IMR-90 (cell line): ENCODE data around the gene SESN3. TPM values are rescaled to one million over a fixed set of nuclear protein-coding genes. Genes with fewer than 3 reads are reported as not detected.

ENCODE experiments used
- ATAC-seq: fragments of 200-7000 bp; cut with Tn5 transposase; 2 replicates; pipeline ENCODE4 v1.9.1; 2020; ENCODE audit warnings: low read depth, mild to moderate bottlenecking, moderate library complexity
- BruUV-seq: library from RNA; stranded (reverse); fragments of 400-500 nt; replicated peaks from 2 replicates; lab custom pipeline; 2021; lab: Mats Ljungman, UMichigan
- CTCF ChIA-PET: fragments of 300-600 bp; formaldehyde crosslinking; extraction: SDS; loops from one replicate; lab custom pipeline; 2021; ENCODE audit warnings: antibody characterized with exemption; lab: Yijun Ruan, JAX
- POLR2A ChIA-PET: fragments of 300-600 bp; sonication (Branson Sonifier 250); formaldehyde crosslinking; loops from one replicate; lab custom pipeline; 2022; ENCODE audit warnings: antibody characterized with exemption; ENCODE audit not compliant: unreplicated experiment; lab: Charles Lee
- DNase-seq: peaks from one replicate; pipeline ENCODE4 v3.0.0; 2013
- H2AFZ ChIP-seq: replicated peaks from 2 replicates; pipeline ENCODE3; 2013; ENCODE audit warnings: low read length, mild to moderate bottlenecking; ENCODE audit not compliant: poor library complexity
- H2AK5ac ChIP-seq: 2 replicates; pipeline ENCODE4 v1.6.1; 2013; ENCODE audit warnings: low read depth, low read length, inconsistent platforms
- H2AK9ac ChIP-seq: replicated peaks from 2 replicates; pipeline ENCODE3; 2013; ENCODE audit warnings: mild to moderate bottlenecking, low read depth, low read length, moderate library complexity; ENCODE audit not compliant: poor library complexity
- H2BK120ac ChIP-seq: 2 replicates; pipeline ENCODE4 v1.6.1; 2013; ENCODE audit warnings: low read depth, low read length, inconsistent platforms
- H2BK15ac ChIP-seq: 3 replicates; pipeline ENCODE4 v1.6.1; 2013; ENCODE audit warnings: low read depth, low read length, inconsistent platforms
- H2BK20ac ChIP-seq: 2 replicates; pipeline ENCODE4 v1.6.1; 2013; ENCODE audit warnings: low read depth, mild to moderate bottlenecking, inconsistent platforms, low read length, moderate library complexity
- H2BK5ac ChIP-seq: 2 replicates; pipeline ENCODE4 v1.6.1; 2013; ENCODE audit warnings: mild to moderate bottlenecking, low read depth, low read length, inconsistent platforms; ENCODE audit not compliant: poor library complexity, severe bottlenecking
- H3K14ac ChIP-seq: replicated peaks from 2 replicates; pipeline ENCODE4 v1.6.1; 2013; ENCODE audit warnings: low read depth, low read length, inconsistent platforms
- H3K18ac ChIP-seq: 2 replicates; pipeline ENCODE4 v1.6.1; 2013; ENCODE audit warnings: low read depth, low read length, control low read depth
- H3K23ac ChIP-seq: 2 replicates; pipeline ENCODE4 v1.6.1; 2013; ENCODE audit warnings: low read depth, low read length, inconsistent platforms
- H3K27ac ChIP-seq: 2 replicates; pipeline ENCODE4 v1.5.1; 2013; ENCODE audit warnings: mild to moderate bottlenecking, control low read depth, low read length; ENCODE audit not compliant: insufficient read depth
- H3K27me3 ChIP-seq: 2 replicates; pipeline ENCODE4 v1.6.1; 2013; ENCODE audit warnings: low read length; ENCODE audit not compliant: control insufficient read depth, insufficient read depth
- H3K36me3 ChIP-seq: 2 replicates; pipeline ENCODE4 v1.6.1; 2013; ENCODE audit warnings: low read length, mixed read lengths; ENCODE audit not compliant: control insufficient read depth, insufficient read depth
- H3K4ac ChIP-seq: 2 replicates; pipeline ENCODE4 v1.6.1; 2013; ENCODE audit warnings: low read depth, low read length, inconsistent platforms
- H3K4me1 ChIP-seq: 2 replicates; pipeline ENCODE4 v1.6.1; 2013; ENCODE audit warnings: low read length, mixed read lengths; ENCODE audit not compliant: control insufficient read depth, insufficient read depth
- H3K4me2 ChIP-seq: 2 replicates; pipeline ENCODE4 v1.6.1; 2013; ENCODE audit warnings: low read depth, mild to moderate bottlenecking, control low read depth, low read length, moderate library complexity
- H3K4me3 ChIP-seq: 2 replicates; pipeline ENCODE4 v1.5.1; 2013; ENCODE audit warnings: low read depth, mild to moderate bottlenecking, control low read depth, low read length, moderate library complexity; ENCODE audit not compliant: insufficient read depth
- H3K56ac ChIP-seq: 2 replicates; pipeline ENCODE4 v1.6.1; 2013; ENCODE audit warnings: low read length, inconsistent platforms; ENCODE audit not compliant: insufficient read depth; ENCODE audit errors: extremely low read depth
- H3K79me1 ChIP-seq, 2 experiments: 2 replicates each; pipeline ENCODE4 v1.6.1; 2013; ENCODE audit warnings: low read length in 2 of 2, inconsistent platforms in 1 of 2, low read depth in 1 of 2
- H3K9ac ChIP-seq: 2 replicates; pipeline ENCODE4 v1.6.1; 2013; ENCODE audit warnings: low read depth, low read length, control low read depth
- H3K9me1 ChIP-seq: 2 replicates; pipeline ENCODE4 v1.6.1; 2013; ENCODE audit warnings: low read length, inconsistent platforms; ENCODE audit not compliant: insufficient read depth
- H3K9me3 ChIP-seq: 2 replicates; pipeline ENCODE4 v1.6.1; 2013; ENCODE audit warnings: low read length; ENCODE audit not compliant: control insufficient read depth, insufficient read depth
- H4K20me1 ChIP-seq: 2 replicates; pipeline ENCODE4 v1.6.1; 2013; ENCODE audit warnings: low read length, inconsistent platforms; ENCODE audit not compliant: insufficient read depth
- H4K5ac ChIP-seq: 2 replicates; pipeline ENCODE4 v1.6.1; 2013; ENCODE audit warnings: mild to moderate bottlenecking, low read depth, low read length, control low read depth
- H4K8ac ChIP-seq, 2 experiments: 2 replicates each; pipeline ENCODE4 v1.6.1; 2013; ENCODE audit warnings: low read depth in 2 of 2, low read length in 2 of 2, control low read depth in 1 of 2, inconsistent platforms in 1 of 2
- H4K91ac ChIP-seq: 2 replicates; pipeline ENCODE4 v1.6.1; 2013; ENCODE audit warnings: low read depth, low read length, inconsistent platforms; ENCODE audit not compliant: insufficient read depth
- BHLHE40 ChIP-seq: fragments of 150-350 bp; IDR thresholded peaks from 2 replicates; pipeline ENCODE4 v1.6.1; 2016; ENCODE audit warnings: mild to moderate bottlenecking, low read depth, low read length
- CEBPB ChIP-seq: IDR thresholded peaks from 2 replicates; pipeline ENCODE4 v1.6.1; 2012; ENCODE audit warnings: low read depth, low read length, improper control_type of control experiment
- CTCF ChIP-seq: conservative IDR thresholded peaks from 2 replicates; pipeline ENCODE4 v1.5.1; 2012; ENCODE audit warnings: mild to moderate bottlenecking, low read depth, low read length, improper control_type of control experiment
- ELK1 ChIP-seq: fragments of 150-350 bp; IDR thresholded peaks from 2 replicates; pipeline ENCODE4 v1.6.1; 2016; ENCODE audit warnings: low read depth, mild to moderate bottlenecking, low read length, moderate library complexity, borderline replicate concordance
- FOS ChIP-seq: fragments of 150-350 bp; IDR thresholded peaks from 2 replicates; pipeline ENCODE4 v1.6.1; 2016; ENCODE audit warnings: low read depth, low read length
- MXI1 ChIP-seq: IDR thresholded peaks from 2 replicates; pipeline ENCODE4 v1.6.1; 2012; ENCODE audit warnings: low read depth, mild to moderate bottlenecking, low read length, moderate library complexity, borderline replicate concordance
- RAD21 ChIP-seq: IDR thresholded peaks from 2 replicates; pipeline ENCODE4 v1.6.1; 2012; ENCODE audit warnings: low read length, improper control_type of control experiment
- RCOR1 ChIP-seq: IDR thresholded peaks from 2 replicates; pipeline ENCODE4 v1.6.1; 2012; ENCODE audit warnings: mild to moderate bottlenecking, low read length, improper control_type of control experiment; ENCODE audit not compliant: insufficient replicate concordance
- RFX5 ChIP-seq: IDR thresholded peaks from 2 replicates; pipeline ENCODE4 v1.8.0; 2012; ENCODE audit warnings: low read depth, mild to moderate bottlenecking, low read length, moderate library complexity
- SMC3 ChIP-seq: fragments of 150-350 bp; IDR thresholded peaks from 2 replicates; pipeline ENCODE4 v1.6.1; 2016; ENCODE audit warnings: low read depth, mild to moderate bottlenecking, antibody characterized with exemption, low read length, moderate library complexity
- WGBS, 2 experiments: methylation state at CpG; one replicate each; pipeline versions ENCODE4 v1.1.5 to v1.1.7; 2013; ENCODE audit warnings: missing lambda C conversion rate in 2 of 2; ENCODE audit not compliant: insufficient read length in 1 of 2; ENCODE audit errors: extremely low coverage in 2 of 2; 5-methylcytosine and 5-hydroxymethylcytosine counted together
- dilution Hi-C: fragments of 300-500 bp; cut with HindIII; formaldehyde crosslinking; loops from one replicate; pipeline ENCODE4 v1.14.3; 2018; ENCODE audit warnings: low sequenced_read_pairs; ENCODE audit not compliant: unreplicated experiment
- in situ Hi-C: fragments of 300-500 bp; cut with MboI; formaldehyde crosslinking; loops from 3 replicates; pipeline ENCODE4 v1.14.3; 2019; ENCODE audit warnings: low sequenced_read_pairs, inconsistent platforms, mixed read lengths
- intact Hi-C: fragments of 100-400 bp; cut with micrococcal nuclease; formaldehyde crosslinking; loops from 2 replicates; pipeline ENCODE4 v1.10.0; 2022
- polyA plus RNA-seq, 3 experiments: library from polyadenylated mRNA; depleted of rRNA; stranded (reverse); fragments of >200 nt; gene quantifications; 2 replicates each; pipeline ENCODE4 v1.2.3, GENCODE V29; 2012; ENCODE audit warnings: low replicate concordance in 1 of 3
- total RNA-seq: library from RNA; depleted of rRNA; stranded (reverse); fragments of >200 nt; gene quantifications from 2 replicates; pipeline ENCODE4 v1.2.3, GENCODE V29; 2012

Gene SESN3
- total and polyA plus RNA-seq, 2 of the 4 experiments (the other 2 are of a cell fraction): 2.0 to 7.7 TPM

- Histone ChIP-seq H3K27me3 (no peaks in the 10 kb centered on the region; the same call in 1 of the 2 replicates), H3K4me2 (no peak overlapping the region), H2BK5ac (no peak overlapping the region), H3K56ac (no peak overlapping the region), H3K9me1 (no peaks in the 10 kb centered on the region), H2AK9ac (no peak overlapping the region), H4K5ac (no peak overlapping the region), H3K4me1 (peaks cover 2% of the 10 kb centered on the region), H3K9ac (no peak overlapping the region), H4K91ac (no peak overlapping the region), H3K36me3 (no peaks in the 10 kb centered on the region), H4K20me1 (no peaks in the 10 kb centered on the region), H3K79me1 (no peaks in the 10 kb centered on the region), H3K9me3 (no peaks in the 10 kb centered on the region), H4K8ac (no peak overlapping the region), H3K14ac (no peak overlapping the region), H3K4me3 (no peak overlapping the region), H3K4ac (no peak overlapping the region), H2BK15ac (no peak overlapping the region), H3K18ac (no peak overlapping the region), H2BK20ac (no peak overlapping the region), H2AFZ (no peak overlapping the region), H3K23ac (no peak overlapping the region), H2AK5ac (no peak overlapping the region), H2BK120ac (no peak overlapping the region), H3K27ac (no peak overlapping the region)
- intact Hi-C loops: loop anchor here (10.0 kb wide), 1 partner anchor 158 kb away; the partner anchor contains the start of genes CWC15 and KDM4D
- in situ Hi-C loops: no loop called here
- ChIA-PET CTCF (interaction anchor here (1.0 kb wide), 1 partner anchor 14 kb away, joined by 3 read pairs; no protein-coding TSS in a partner anchor), POLR2A (no interaction called here)
- dilution Hi-C loops: no loop called here
- DNase-seq: no peak
- WGBS, 2 experiments: no CpG with 5 or more reads among the region's 2 CpGs
- no TSS peak for BruUV-seq
- TF ChIP-seq BHLHE40: no peak
- TF ChIP-seq CTCF: no peak
- TF ChIP-seq RCOR1: no peak
- TF ChIP-seq ELK1: no peak
- no peak for TF ChIP-seq CEBPB
- TF ChIP-seq FOS: no peak
- TF ChIP-seq RFX5: no peak
- no peak for TF ChIP-seq MXI1
- no peak for TF ChIP-seq SMC3
- no peak for TF ChIP-seq RAD21
- no peak for ATAC-seq
These were observed 98.0 kb downstream of the SESN3 start for GRCh38 chr11:95132956-95133355.
